Thymus (tissue), 11 donors: ENCODE measurements around the gene RGS14. TPM values are rescaled to one million over a fixed set of nuclear protein-coding genes. Genes with fewer than 3 reads are reported as not detected.

Source experiments
- DNase-seq, 9 donors: peaks; one replicate each; pipeline ENCODE4 v3.0.0-alpha.2; 2013; ENCODE audit warnings: low spot score in 9 of 9, low read depth in 6 of 9, missing footprints in 1 of 9
- H3K27ac ChIP-seq, 2 donors: one replicate each; pipeline ENCODE4 v1.5.1; 2013; ENCODE audit warnings: control low read depth in 1 of 2, low read depth in 1 of 2, low read length in 1 of 2, mild to moderate bottlenecking in 1 of 2, moderate library complexity in 1 of 2
- H3K27me3 ChIP-seq, 2 donors: one replicate each; pipeline ENCODE4 v1.5.1; 2013; ENCODE audit warnings: low read length in 1 of 2; ENCODE audit not compliant: control insufficient read depth in 2 of 2, insufficient read depth in 1 of 2
- H3K36me3 ChIP-seq, 2 donors: one replicate each; pipeline ENCODE4 v1.5.1; 2013; ENCODE audit warnings: low read length in 1 of 2, mild to moderate bottlenecking in 1 of 2, moderate library complexity in 1 of 2; ENCODE audit not compliant: control insufficient read depth in 2 of 2, insufficient read depth in 2 of 2
- H3K4me1 ChIP-seq, 2 donors: one replicate each; pipeline ENCODE4 v1.5.1; 2013; ENCODE audit warnings: low read length in 2 of 2; ENCODE audit not compliant: control insufficient read depth in 2 of 2, insufficient read depth in 2 of 2
- H3K4me3 ChIP-seq, 2 donors: one replicate each; pipeline ENCODE4 v1.5.1; 2013; ENCODE audit warnings: low read length in 2 of 2, control low read depth in 1 of 2, mild to moderate bottlenecking in 1 of 2
- H3K9me3 ChIP-seq, 2 donors: one replicate each; pipeline ENCODE4 v1.5.1; 2013; ENCODE audit warnings: low read length in 1 of 2, mild to moderate bottlenecking in 1 of 2; ENCODE audit not compliant: control insufficient read depth in 2 of 2, insufficient read depth in 1 of 2
- WGBS: extraction: QIAGEN DNeasy Blood & Tissue Kit; methylation state at CpG from one replicate; pipeline ENCODE4 v1.1.7; 2013; 5-methylcytosine and 5-hydroxymethylcytosine counted together
- polyA plus RNA-seq: library from polyadenylated mRNA; stranded (reverse); fragments of 200-250 nt; gene quantifications from one replicate; pipeline ENCODE4 v1.2.3, GENCODE V29; 2013
- total RNA-seq: library from RNA; stranded (reverse); fragments of 120-200 nt; gene quantifications from one replicate; pipeline ENCODE4 v1.2.4, GENCODE V29; 2013
- donor health status: healthy.

Gene RGS14
- total and polyA plus RNA-seq, 2 donors: 49.5 to 52.7 TPM

DNA sequence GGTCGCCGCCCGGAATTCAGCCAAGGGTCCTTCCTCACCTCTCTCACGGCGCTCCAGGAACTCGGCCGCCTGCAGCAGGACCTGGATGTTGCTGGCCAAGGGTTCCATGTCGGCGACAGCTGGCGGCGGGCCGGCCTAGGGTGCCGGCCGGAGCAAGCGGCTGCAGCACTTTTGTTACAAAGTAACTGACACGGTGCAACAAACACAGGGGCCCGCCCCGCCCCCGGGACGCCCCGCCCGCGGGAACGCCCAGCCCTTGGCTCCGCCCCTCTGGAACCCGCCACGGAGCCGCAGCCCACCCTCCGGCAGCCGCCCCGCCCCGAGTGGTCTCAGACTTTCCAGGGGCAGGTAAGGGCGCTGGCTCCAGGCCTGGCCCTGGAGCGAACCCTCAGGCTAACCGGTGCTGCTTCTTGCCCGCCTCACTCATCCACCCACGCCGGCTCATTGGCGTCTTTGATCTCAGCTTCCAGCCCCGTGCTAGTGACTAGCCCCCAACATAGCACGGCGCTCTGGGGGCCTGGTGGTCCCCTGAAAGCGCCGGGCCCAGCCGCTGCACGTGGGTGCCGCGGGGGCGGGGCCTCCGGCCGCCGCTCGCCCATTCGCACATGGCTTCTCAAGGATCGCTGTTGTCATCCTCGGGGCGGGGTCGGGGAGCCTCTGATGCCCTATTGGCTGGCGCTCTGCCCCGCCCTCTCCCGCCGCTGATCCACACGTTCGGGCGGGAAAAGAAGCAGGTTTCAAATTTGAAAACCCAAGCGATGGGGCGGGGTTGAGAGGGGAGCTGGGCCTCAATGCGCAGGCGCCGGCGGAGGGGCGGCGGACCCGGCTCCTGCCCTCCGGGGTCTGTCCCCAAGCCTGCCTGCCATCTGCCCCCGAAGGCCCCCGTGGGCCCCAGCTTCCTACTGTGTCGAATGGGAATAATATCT lies 45.7 kb upstream of the RGS14 start, which contains the start of gene MXD3:
Gene MXD3 (minus strand): TSS at position 176 of the 926 bp plus-strand sequence. CDS start 68 bp downstream, at position 108.
- H3K9me3 ChIP-seq: no peaks in the 10 kb centered on the region
- H3K36me3 ChIP-seq: peaks cover 15 to 37% of the 10 kb centered on the region in 2 donors
- H3K27me3 ChIP-seq: no peaks in the 10 kb centered on the region
- DNase-seq: peak; percentile 77 to 97 (median 91)
- H3K4me1 ChIP-seq: peaks cover 26 to 47% of the 10 kb centered on the region in 2 donors
- under 1% methylated on average over 78 of the region's 78 CpGs for WGBS
- H3K27ac ChIP-seq: peak within 1 kb of the TSS; percentile 33 to 86
- peak within 1 kb of the TSS; percentile 45 to 81 for H3K4me3 ChIP-seq

DNA sequence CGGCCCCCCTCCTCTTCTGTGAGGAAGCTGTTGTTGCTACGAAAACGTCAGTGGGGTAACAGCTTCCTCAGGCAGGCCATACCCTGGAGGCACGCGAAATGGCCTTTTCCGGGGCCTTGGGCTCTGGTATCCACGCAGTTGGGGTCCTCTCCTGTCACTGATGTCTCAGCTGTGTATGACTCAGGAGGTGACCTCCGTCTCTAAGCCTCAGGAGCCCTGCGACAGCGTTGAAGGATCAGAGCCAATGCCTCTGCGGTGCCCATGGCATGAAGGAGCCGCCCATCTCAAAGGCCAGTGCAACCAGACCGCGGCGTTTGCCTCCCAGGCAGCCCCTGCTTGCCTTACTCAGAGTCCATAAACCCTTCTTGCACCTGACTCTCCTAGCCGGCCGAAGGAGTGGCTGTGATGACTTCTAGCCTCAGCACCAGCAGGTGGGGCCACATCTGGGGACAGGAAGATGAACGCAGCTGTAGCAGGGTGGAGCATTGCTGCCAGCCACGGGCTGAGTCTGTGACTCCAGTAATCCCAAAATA lies 45.0 kb upstream of the RGS14 start:
- Histone ChIP-seq H3K36me3 (peaks cover 8 to 35% of the 10 kb centered on the region in 2 donors), H3K4me1 (peaks cover 26 to 47% of the 10 kb centered on the region in 2 donors), H3K27ac (peak overlapping the region in 1 of 2 donors; percentile 85), H3K4me3 (peak overlapping the region; percentile 45 to 81), H3K27me3 (no peaks in the 10 kb centered on the region), H3K9me3 (no peaks in the 10 kb centered on the region)
- peak in 4 of 9 donors; percentile 48 to 77 (median 56) for DNase-seq
- 3% methylated on average over 19 of the region's 19 CpGs for WGBS

DNA sequence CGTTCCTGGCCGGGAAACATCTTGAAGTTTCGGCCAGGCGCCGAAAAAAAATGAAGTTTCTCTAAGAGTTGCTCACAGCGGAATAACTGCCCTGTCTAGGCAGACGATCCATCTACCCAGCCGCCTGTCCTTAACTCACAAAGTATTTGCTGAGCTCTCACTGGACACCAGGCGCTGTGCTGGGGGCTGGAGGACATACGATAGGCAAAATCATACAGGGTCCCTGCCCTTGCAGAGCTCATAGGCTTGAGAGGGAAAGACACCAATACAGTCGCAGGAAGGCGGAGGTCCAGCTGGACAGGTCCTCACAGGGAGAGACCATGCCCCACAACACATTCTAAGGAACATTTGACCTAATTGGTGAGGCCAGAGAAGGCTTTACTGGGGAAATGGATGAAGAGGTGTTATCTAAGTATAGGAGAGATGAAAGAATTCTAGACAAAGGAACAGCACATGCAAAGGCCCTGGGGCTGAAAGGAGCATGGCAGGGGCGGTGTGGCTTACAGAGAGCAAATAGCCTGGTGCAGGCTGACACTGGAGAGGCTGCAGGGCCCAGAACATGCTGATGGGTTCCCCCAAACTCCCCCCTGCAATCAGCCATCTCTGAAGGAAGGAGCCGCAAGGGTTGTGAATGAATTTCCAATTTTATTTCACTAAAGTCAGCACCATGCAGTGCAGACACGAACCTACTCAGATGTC lies 44.0 kb upstream of the RGS14 start:
- H3K27ac ChIP-seq: no peak overlapping the region
- peaks cover 26 to 46% of the 10 kb centered on the region in 2 donors for H3K4me1 ChIP-seq
- DNase-seq: no peak
- H3K27me3 ChIP-seq: no peaks in the 10 kb centered on the region
- 94% methylated on average over 15 of the region's 15 CpGs for WGBS
- no peaks in the 10 kb centered on the region for H3K9me3 ChIP-seq
- H3K36me3 ChIP-seq: peaks cover 4 to 25% of the 10 kb centered on the region in 2 donors
- H3K4me3 ChIP-seq: no peak overlapping the region

DNA sequence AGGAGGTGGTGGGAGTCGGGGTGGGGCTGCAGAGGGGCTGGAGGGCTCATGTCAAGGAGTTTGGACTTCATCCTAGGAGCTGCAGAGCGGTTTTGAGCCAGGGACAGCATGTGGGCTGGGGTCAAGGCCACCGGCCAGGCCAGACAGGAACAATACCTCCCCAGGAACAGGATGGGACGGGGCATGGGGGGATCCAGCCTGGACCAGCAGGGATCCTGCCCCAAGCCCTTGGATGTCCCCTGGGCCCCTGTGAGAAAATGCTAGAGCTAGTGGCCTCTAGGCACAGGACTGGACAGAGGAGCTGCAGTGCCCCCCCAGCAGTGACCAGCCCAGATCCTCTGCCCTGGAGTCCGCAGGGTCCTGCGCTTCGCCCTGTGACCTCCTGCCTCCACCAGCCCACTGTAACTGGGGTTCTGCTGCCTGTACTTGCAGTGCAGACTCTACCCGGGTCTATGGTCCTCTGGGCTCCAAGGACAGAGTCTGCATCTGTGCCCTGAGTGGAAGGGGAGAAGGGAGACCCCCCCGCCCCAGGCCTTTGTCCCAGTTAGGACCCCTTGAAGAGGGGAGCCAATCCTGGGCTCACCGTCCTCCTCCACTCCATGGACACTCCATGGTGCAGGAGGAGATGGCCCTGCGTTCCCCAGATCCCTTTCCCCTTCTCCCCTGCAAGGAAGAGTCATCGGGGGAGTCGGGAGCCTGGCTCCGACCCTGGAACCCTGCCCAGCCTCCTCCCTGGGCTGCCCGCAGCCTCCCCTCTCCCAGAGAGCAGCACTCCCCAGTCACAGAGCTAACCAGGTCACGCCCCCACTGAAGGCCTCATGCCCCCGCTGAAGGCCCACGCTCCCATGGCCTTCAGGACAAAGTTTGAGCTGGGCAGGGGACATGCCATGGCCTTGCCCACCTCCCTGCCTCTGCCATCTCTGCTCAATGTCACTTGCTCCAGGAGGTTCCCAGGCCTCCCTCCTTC lies 43.1 kb upstream of the RGS14 start:
- no peak for DNase-seq
- 98% methylated on average over 18 of the region's 18 CpGs for WGBS
- Histone ChIP-seq H3K4me1 (peaks cover 26 to 37% of the 10 kb centered on the region in 2 donors), H3K27ac (no peak overlapping the region), H3K9me3 (peaks cover 0 to under 1% of the 10 kb centered on the region in 2 donors), H3K27me3 (no peaks in the 10 kb centered on the region), H3K4me3 (no peak overlapping the region), H3K36me3 (peaks cover 0 to 17% of the 10 kb centered on the region in 2 donors)

DNA sequence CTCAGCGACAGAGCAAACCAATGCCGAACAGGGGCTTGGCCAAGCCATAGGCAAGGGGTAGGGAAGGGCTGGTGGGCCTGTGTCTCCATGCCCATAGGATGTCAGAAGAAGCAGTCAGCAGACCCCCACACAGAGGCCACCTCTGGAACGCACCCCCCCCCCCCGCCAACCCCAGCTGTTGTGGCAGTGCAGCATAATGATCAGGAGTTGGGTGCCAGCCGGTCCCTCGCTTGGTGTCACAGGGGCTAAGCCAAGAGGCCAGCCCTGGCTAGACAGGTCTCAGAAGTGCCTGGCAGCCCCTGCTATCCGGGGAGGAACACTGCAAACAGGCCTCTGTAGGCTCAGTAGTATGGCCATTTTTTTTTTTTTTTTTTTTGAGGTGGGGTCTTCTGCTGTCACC lies 42.3 kb upstream of the RGS14 start:
- no peak for DNase-seq

DNA sequence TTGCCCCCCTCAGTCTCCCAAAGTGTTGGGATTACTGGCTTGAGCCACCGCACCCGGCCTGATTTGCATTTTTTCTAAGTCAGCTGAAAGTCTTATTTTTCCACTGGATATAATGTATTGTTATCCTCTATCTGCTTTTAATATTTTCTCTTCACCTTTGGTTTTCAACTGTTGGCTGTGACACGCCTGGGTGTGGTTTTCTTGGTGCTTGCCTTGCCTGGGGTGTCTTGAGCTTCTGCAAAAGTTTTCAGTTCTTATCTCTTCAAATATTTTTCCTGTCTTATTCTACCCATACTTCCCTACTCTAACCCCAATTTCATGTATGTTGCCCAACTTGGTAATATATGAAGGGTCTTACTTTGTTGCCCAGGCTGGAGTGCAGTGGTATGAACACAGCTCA lies 41.7 kb upstream of the RGS14 start:
- no peaks in the 10 kb centered on the region for H3K27me3 ChIP-seq
- 81% methylated on average over 3 of the region's 3 CpGs for WGBS
- peaks cover 14 to 26% of the 10 kb centered on the region in 2 donors for H3K4me1 ChIP-seq
- peaks cover 0 to 9% of the 10 kb centered on the region in 2 donors for H3K9me3 ChIP-seq
- H3K27ac ChIP-seq: no peak overlapping the region
- DNase-seq: no peak
- no peak overlapping the region for H3K4me3 ChIP-seq
- H3K36me3 ChIP-seq: peaks cover 0 to 18% of the 10 kb centered on the region in 2 donors

More for the DNA sequence above, 42.3 kb upstream of the RGS14 start:
- no peaks in the 10 kb centered on the region for H3K27me3 ChIP-seq
- H3K9me3 ChIP-seq: peaks cover 0 to 8% of the 10 kb centered on the region in 2 donors
- H3K4me1 ChIP-seq: peaks cover 20 to 32% of the 10 kb centered on the region in 2 donors
- H3K4me3 ChIP-seq: no peak overlapping the region
- 96% methylated on average over 7 of the region's 7 CpGs for WGBS
- H3K36me3 ChIP-seq: peaks cover 0 to 17% of the 10 kb centered on the region in 2 donors
- no peak overlapping the region for H3K27ac ChIP-seq

DNA sequence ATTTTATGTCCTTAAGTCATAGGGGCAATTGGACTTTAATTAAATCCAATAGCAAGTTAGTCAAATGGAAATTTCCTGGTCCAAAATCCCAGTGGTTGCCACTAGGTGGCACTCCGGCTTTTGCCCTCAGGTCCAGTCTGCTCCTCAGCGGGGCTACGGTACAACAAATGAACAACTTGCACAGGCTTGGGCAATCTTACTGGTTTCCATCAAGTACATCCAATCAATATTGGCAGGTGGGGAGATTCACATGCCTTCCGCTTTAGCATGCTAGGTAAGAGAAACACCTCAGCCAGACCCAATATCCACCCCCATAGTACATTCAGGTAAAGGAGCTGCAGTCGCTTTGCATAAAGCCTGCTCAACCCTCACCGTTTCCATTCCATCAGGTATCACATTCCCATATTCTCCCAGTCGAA lies 39.8 kb upstream of the RGS14 start:
- DNase-seq: peak in 8 of 9 donors; percentile 65 to 87 (median 76)

DNA sequence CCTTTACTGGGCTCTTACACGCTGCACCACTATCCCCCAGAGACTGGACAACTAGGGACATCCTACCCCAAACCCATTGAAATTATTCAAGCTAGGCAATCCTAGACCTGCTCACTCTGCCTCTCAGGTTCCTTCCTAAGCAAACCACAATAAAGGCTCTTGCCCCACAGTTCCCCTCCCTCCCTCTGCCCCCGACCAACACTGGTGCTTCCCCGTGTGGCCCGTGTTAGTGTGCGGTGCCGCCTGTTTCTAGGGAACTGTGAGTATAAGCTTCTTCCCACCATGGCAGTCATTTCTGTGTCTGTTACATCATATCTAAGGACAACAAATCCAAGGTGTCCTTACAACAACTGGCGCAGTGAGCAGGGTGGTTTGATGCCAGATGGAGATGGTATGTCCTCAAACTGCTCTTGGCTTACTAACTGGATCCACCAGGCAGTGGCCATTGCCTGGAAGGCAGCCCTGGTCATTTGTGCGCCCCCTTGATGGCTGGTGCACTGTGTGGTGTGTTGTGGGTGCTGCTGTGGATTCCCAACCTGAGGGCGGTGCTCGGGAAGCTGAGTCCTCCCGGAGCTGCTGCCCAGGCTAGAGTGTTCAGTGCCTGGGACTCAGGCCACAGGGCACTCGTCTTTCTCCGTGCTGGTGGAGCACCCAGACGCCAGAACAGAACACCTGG lies 37.7 kb upstream of the RGS14 start:
- peaks cover 0 to 9% of the 10 kb centered on the region in 2 donors for H3K9me3 ChIP-seq
- H3K4me3 ChIP-seq: no peak overlapping the region
- H3K27me3 ChIP-seq: no peaks in the 10 kb centered on the region
- H3K27ac ChIP-seq: no peak overlapping the region
- peaks cover 0 to 15% of the 10 kb centered on the region in 2 donors for H3K36me3 ChIP-seq
- peaks cover 0 to 3% of the 10 kb centered on the region in 2 donors for H3K4me1 ChIP-seq
- no peak for DNase-seq
- WGBS: 71% methylated on average over 14 of the region's 14 CpGs

More for the DNA sequence above, 39.8 kb upstream of the RGS14 start:
- Histone ChIP-seq H3K4me1 (peaks cover 1 to 8% of the 10 kb centered on the region in 2 donors), H3K4me3 (no peak overlapping the region), H3K36me3 (peaks cover 0 to 19% of the 10 kb centered on the region in 2 donors), H3K9me3 (peaks cover 0 to 9% of the 10 kb centered on the region in 2 donors), H3K27ac (no peak overlapping the region), H3K27me3 (no peaks in the 10 kb centered on the region)
- WGBS: 48% methylated on average over 7 of the region's 7 CpGs
